Tibial artery (tissue), 4 donors: ENCODE results near the gene TMEM82.

Source experiments
- DNase-seq, 2 donors: peaks; one replicate each; pipeline ENCODE4 v3.0.0-alpha.2; 2019
- H3K27ac ChIP-seq, 2 donors: fragments of 200-600 bp; sonication (generic) in 1 of 2; 1 replicate in 1 of 2; 2 replicates in 1 of 2; pipeline ENCODE4 v1.5.1; 2018 to 2019; ENCODE audit warnings: mild to moderate bottlenecking in 1 of 2
- H3K27me3 ChIP-seq, 2 donors: fragments of 200-600 bp; sonication (generic) in 1 of 2; one replicate each; pipeline versions ENCODE4 v1.5.1 to v1.6.0; 2016 to 2019
- H3K36me3 ChIP-seq, 3 donors: fragments of 200-600 bp; sonication (generic) in 2 of 3; one replicate each; pipeline ENCODE4 v1.5.1; 2016 to 2019; ENCODE audit warnings: mild to moderate bottlenecking in 2 of 3
- H3K4me1 ChIP-seq, 4 donors: fragments of 200-600 bp; sonication (generic) in 2 of 4; 1 replicate in 3 of 4; 2 replicates in 1 of 4; pipeline ENCODE4 v1.5.1; 2016 to 2019
- H3K4me3 ChIP-seq, 2 donors: fragments of 200-600 bp; sonication (generic) in 1 of 2; 1 replicate in 1 of 2; 2 replicates in 1 of 2; pipeline ENCODE4 v1.5.1; 2018 to 2019; ENCODE audit warnings: mild to moderate bottlenecking in 2 of 2
- H3K9me3 ChIP-seq, 3 donors: fragments of 200-600 bp; sonication (generic) in 1 of 3; one replicate each; pipeline ENCODE4 v1.5.1; 2016 to 2019
- CTCF ChIP-seq, 2 experiments: fragments of 200-600 bp in 1 of 2; fragments of 450-650 bp in 1 of 2; IDR thresholded peaks; one replicate each; pipeline ENCODE4 v1.5.1; 2017 to 2019; ENCODE audit warnings: antibody characterized with exemption in 2 of 2, mild to moderate bottlenecking in 1 of 2, moderate library complexity in 1 of 2
- intact Hi-C: fragments of 100-400 bp; cut with DNase I; formaldehyde crosslinking; loops from one replicate; pipeline ENCODE4 v1.15.0; 2023; ENCODE audit warnings: low total_unique reads

The TMEM82 gene

GRCh38 chr1:15730936-15731335 lies 11.4 kb upstream of the TMEM82 start:
- H3K36me3 ChIP-seq = peaks cover 84 to 97% (median 94%) of the 10 kb centered on the region in 3 donors
- no peaks in the 10 kb centered on the region for H3K9me3 ChIP-seq
- DNase-seq = no peak
- H3K27me3 ChIP-seq = no peaks in the 10 kb centered on the region
- no peak for TF ChIP-seq CTCF (IDR thresholded peaks at IDR 0.05)
- H3K4me3 ChIP-seq = no peak overlapping the region
- no peak overlapping the region for H3K27ac ChIP-seq
- intact Hi-C loops = loop anchor here (5.0 kb wide), 1 partner anchor 134 kb away; no protein-coding TSS in a partner anchor
- H3K4me1 ChIP-seq = peaks cover 0 to 11% (median 6%) of the 10 kb centered on the region in 4 donors

- no peak overlapping the region for H3K4me3 ChIP-seq
- H3K4me1 ChIP-seq = peaks cover 0 to 22% (median 16%) of the 10 kb centered on the region in 4 donors
- H3K27ac ChIP-seq = no peak overlapping the region
- TF ChIP-seq CTCF (IDR thresholded peaks at IDR 0.05) = no peak
- H3K27me3 ChIP-seq = no peaks in the 10 kb centered on the region
- no peak for DNase-seq
- H3K36me3 ChIP-seq = peaks cover 73 to 86% (median 83%) of the 10 kb centered on the region in 3 donors
- H3K9me3 ChIP-seq = no peaks in the 10 kb centered on the region
- intact Hi-C loops = loop anchor here (5.0 kb wide), 1 partner anchor 135 kb away; no protein-coding TSS in a partner anchor
Observed at GRCh38 chr1:15731735-15732685, 10.3 kb upstream of the TMEM82 start.

DNA sequence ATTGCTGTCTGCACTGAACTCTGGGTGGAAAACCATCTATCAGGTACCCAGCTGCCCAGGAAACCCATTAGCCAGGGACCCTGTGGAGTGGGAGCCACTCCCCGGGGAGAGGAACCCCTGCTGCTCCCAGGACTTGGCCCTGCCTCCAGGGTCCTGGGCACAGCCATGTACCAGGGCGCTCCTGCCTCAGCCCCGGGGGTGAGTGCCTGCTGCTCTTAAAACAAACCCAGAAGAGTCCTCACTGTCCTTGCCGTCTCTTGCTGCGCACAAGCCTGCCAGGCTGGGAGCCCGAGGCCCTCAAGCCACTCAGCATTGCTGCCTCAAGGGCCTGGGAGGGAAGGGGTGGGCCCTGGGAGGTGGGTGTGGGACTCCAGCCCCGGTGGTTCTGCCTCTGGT lies 9.6 kb upstream of the TMEM82 start:
- no peak for TF ChIP-seq CTCF (IDR thresholded peaks at IDR 0.05)
- Histone ChIP-seq H3K36me3 (peaks cover 66 to 79% (median 76%) of the 10 kb centered on the region in 3 donors), H3K27ac (no peak overlapping the region), H3K27me3 (no peaks in the 10 kb centered on the region), H3K4me3 (no peak overlapping the region), H3K4me1 (peaks cover 0 to 27% (median 17%) of the 10 kb centered on the region in 4 donors), H3K9me3 (no peaks in the 10 kb centered on the region)
- DNase-seq = no peak
- intact Hi-C loops = loop anchor here (5.0 kb wide), 1 partner anchor 135 kb away; no protein-coding TSS in a partner anchor

DNA sequence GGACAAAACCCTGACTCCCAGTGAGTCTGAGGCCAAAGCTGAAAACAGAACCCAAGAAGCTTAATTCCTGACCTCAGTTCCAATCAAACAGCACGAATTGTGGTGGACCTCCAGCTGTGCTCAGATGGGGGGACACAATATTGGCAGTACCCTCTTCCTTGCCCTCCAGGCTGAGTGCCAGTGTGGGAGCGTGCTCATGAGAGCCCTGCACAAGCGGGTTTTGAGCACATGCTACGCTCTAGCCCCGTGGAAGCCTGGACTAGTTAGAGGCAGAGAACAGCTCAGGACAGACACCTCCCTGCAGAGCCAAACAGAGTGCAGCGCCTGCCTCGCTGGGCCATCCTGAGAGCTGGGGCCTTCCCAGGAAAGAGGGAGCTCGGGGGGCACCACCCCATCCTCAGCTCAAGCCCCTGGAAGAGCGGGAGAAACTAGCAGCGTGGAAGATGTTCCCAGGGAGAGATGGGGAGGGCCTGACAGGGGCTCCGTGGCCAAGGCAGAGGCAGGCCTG lies 9.0 kb upstream of the TMEM82 start:
- no peak for DNase-seq
- no peaks in the 10 kb centered on the region for H3K9me3 ChIP-seq
- H3K36me3 ChIP-seq = peaks cover 61 to 73% (median 71%) of the 10 kb centered on the region in 3 donors
- no peak overlapping the region for H3K27ac ChIP-seq
- no peak overlapping the region for H3K4me3 ChIP-seq
- H3K27me3 ChIP-seq = no peaks in the 10 kb centered on the region
- peaks cover 0 to 27% (median 17%) of the 10 kb centered on the region in 4 donors for H3K4me1 ChIP-seq
- intact Hi-C loops = loop anchor here (5.0 kb wide), 1 partner anchor 136 kb away; no protein-coding TSS in a partner anchor
- no peak for TF ChIP-seq CTCF (IDR thresholded peaks at IDR 0.05)

DNA sequence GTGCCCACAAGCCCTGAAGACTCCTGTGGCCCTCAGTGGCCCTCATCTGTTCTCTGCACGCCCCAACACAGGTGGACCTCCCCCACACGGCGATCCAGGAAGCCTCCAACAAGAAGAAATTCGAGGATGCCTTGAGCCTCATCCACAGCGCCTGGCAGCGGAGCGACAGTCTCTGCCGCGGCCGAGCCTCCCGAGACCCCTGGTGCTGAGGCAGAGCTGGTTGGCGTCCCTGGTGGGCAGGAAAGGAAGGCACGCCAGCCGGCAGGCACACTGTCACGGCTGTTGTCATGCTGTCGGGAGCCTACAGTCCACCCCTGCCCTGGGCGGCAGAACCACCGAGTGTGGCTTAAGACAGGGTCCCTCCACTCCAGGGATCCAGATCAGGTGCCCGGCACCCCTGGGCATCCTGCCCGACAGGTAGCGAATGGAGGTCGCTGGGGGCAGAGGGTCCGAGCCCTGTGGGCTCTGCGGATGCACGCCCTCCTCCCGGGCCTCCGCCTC lies 8.5 kb upstream of the TMEM82 start:
- intact Hi-C loops = loop anchor here (5.0 kb wide), 1 partner anchor 136 kb away; no protein-coding TSS in a partner anchor
- no peaks in the 10 kb centered on the region for H3K9me3 ChIP-seq
- peaks cover 0 to 27% (median 17%) of the 10 kb centered on the region in 4 donors for H3K4me1 ChIP-seq
- H3K36me3 ChIP-seq = peaks cover 56 to 68% (median 66%) of the 10 kb centered on the region in 3 donors
- no peaks in the 10 kb centered on the region for H3K27me3 ChIP-seq
- no peak overlapping the region for H3K4me3 ChIP-seq
- peak in 1 of 2 donors; percentile 67 for DNase-seq
- no peak for TF ChIP-seq CTCF (IDR thresholded peaks at IDR 0.05)
- no peak overlapping the region for H3K27ac ChIP-seq
